ENCODE data around the gene TELO2. TPM values are rescaled to one million over a fixed set of nuclear protein-coding genes. Genes with fewer than 3 reads are reported as not detected.

The TELO2 gene
- polyA plus RNA-seq, 1 donor, result 36.9 TPM

Other genes starting within 250 kb of the TELO2 start
- not detected for gene TPSD1, start 237.3 kb upstream of the TELO2 start, polyA plus RNA-seq (ENCODE audit: insufficient read length)
- gene UBE2I, start 183.7 kb upstream of the TELO2 start, polyA plus RNA-seq (ENCODE audit: insufficient read length), result 101 TPM
- gene BAIAP3, start 159.7 kb upstream of the TELO2 start, polyA plus RNA-seq (ENCODE audit: insufficient read length), result 0.72 TPM
- 59.2 TPM for gene TSR3, start 141.5 kb upstream of the TELO2 start, polyA plus RNA-seq (ENCODE audit: insufficient read length)
- 40.6 TPM for gene GNPTG, start 141.4 kb upstream of the TELO2 start, polyA plus RNA-seq (ENCODE audit: insufficient read length)
- gene UNKL, start 78.7 kb upstream of the TELO2 start, polyA plus RNA-seq (ENCODE audit: insufficient read length), result 9.8 TPM
- gene UQCC4, start 72.6 kb upstream of the TELO2 start, polyA plus RNA-seq (ENCODE audit: insufficient read length), result 11.9 TPM
- 0.43 TPM for gene PERCC1, start 62.3 kb upstream of the TELO2 start, polyA plus RNA-seq (ENCODE audit: insufficient read length)
- gene CCDC154, start 48.8 kb upstream of the TELO2 start, polyA plus RNA-seq (ENCODE audit: insufficient read length), result 2.5 TPM
- gene CLCN7, start 18.3 kb upstream of the TELO2 start, polyA plus RNA-seq (ENCODE audit: insufficient read length), result 39.9 TPM
- gene PTX4, start 4.4 kb upstream of the TELO2 start, polyA plus RNA-seq (ENCODE audit: insufficient read length), result 0.59 TPM
- 16.2 TPM for gene TMEM204, start 40.3 kb downstream of the TELO2 start, polyA plus RNA-seq (ENCODE audit: insufficient read length)
- 11.7 TPM for gene IFT140, start 118.7 kb downstream of the TELO2 start, polyA plus RNA-seq (ENCODE audit: insufficient read length)
- 18.5 TPM for gene CRAMP1, start 119.0 kb downstream of the TELO2 start, polyA plus RNA-seq (ENCODE audit: insufficient read length)
- 41.4 TPM for gene JPT2, start 184.9 kb downstream of the TELO2 start, polyA plus RNA-seq (ENCODE audit: insufficient read length)
- 55.3 TPM for gene MAPK8IP3, start 212.8 kb downstream of the TELO2 start, polyA plus RNA-seq (ENCODE audit: insufficient read length)

Measured in hindlimb muscle (tissue), 1 donor.